ENCODE measurements around the gene CBX1.

- TF ChIP-seq CTCF (conservative IDR thresholded peaks at IDR 0.05; ENCODE audit: low read depth in 2 of 2) (no peak), EZH2 (IDR thresholded peaks at IDR 0.05; ENCODE audit: low read depth, unreplicated experiment) (no peak), ETS1 (IDR thresholded peaks at IDR 0.05) (no peak), REST (IDR thresholded peaks at IDR 0.05; ENCODE audit: unreplicated experiment) (no peak)
Measured at GRCh38 chr17:48062273-48062672, 39.0 kb downstream of the CBX1 start.

All from GM23338 (cell line).